Ishikawa (cell line): ENCODE measurements around the gene GRID2.

Source experiments
- CEBPB ChIP-seq: IDR thresholded peaks from 2 replicates; pipeline ENCODE4 v1.6.1; 2012
- CREB1 ChIP-seq: IDR thresholded peaks from 2 replicates; pipeline ENCODE4 v1.6.1; 2012; ENCODE audit warnings: low read depth
- EGR1 ChIP-seq: IDR thresholded peaks from 2 replicates; pipeline ENCODE4 v1.6.1; 2012
- EP300 ChIP-seq: IDR thresholded peaks from 2 replicates; pipeline ENCODE4 v1.6.1; 2012; ENCODE audit warnings: borderline replicate concordance
- FOXM1 ChIP-seq: IDR thresholded peaks from 2 replicates; pipeline ENCODE4 v1.6.1; 2012; ENCODE audit warnings: low read depth, borderline replicate concordance
- MAX ChIP-seq: IDR thresholded peaks from 2 replicates; pipeline ENCODE4 v1.6.1; 2012
- NFIC ChIP-seq: IDR thresholded peaks from 2 replicates; pipeline ENCODE4 v1.6.1; 2012
- RAD21 ChIP-seq: IDR thresholded peaks from 2 replicates; pipeline ENCODE4 v1.6.1; 2012; ENCODE audit warnings: low read depth
- REST ChIP-seq: IDR thresholded peaks from 2 replicates; pipeline ENCODE4 v1.6.1; 2012; ENCODE audit warnings: low read depth, mild to moderate bottlenecking
- TAF1 ChIP-seq: IDR thresholded peaks from 2 replicates; pipeline ENCODE4 v1.6.1; 2012; ENCODE audit warnings: low read depth, mild to moderate bottlenecking
- TCF12 ChIP-seq: IDR thresholded peaks from 2 replicates; pipeline ENCODE4 v1.6.1; 2012; ENCODE audit warnings: low read depth
- TEAD4 ChIP-seq: IDR thresholded peaks from 2 replicates; pipeline ENCODE4 v1.6.1; 2012
- USF1 ChIP-seq: IDR thresholded peaks from 2 replicates; pipeline ENCODE4 v1.6.1; 2012
- YY1 ChIP-seq: IDR thresholded peaks from 2 replicates; pipeline ENCODE4 v1.6.1; 2012; ENCODE audit warnings: low read depth
- ZBTB7A ChIP-seq: IDR thresholded peaks from 2 replicates; pipeline ENCODE4 v1.6.1; 2012; ENCODE audit warnings: low read depth

The GRID2 gene

GRCh38 chr4:93467484-93468155, 1163.9 kb downstream of the GRID2 start:
- TF ChIP-seq TAF1 (no peak), MAX (no peak), CREB1 (no peak), YY1 (no peak), ZBTB7A (no peak), EGR1 (no peak), NFIC (no peak)

- TF ChIP-seq RAD21 = no peak
- TF ChIP-seq TEAD4 = no peak
- TF ChIP-seq TCF12 = no peak
- TF ChIP-seq EP300 = no peak
- TF ChIP-seq REST = no peak
- no peak for TF ChIP-seq CREB1
- TF ChIP-seq ZBTB7A = no peak
- TF ChIP-seq NFIC = no peak
- no peak for TF ChIP-seq YY1
- TF ChIP-seq CEBPB = no peak
- no peak for TF ChIP-seq FOXM1
- TF ChIP-seq TAF1 = no peak
- no peak for TF ChIP-seq EGR1
- no peak for TF ChIP-seq USF1
Observed at GRCh38 chr4:93469560-93469959, 1165.8 kb downstream of the GRID2 start.

GRCh38 chr4:93475730-93476129, 1172.0 kb downstream of the GRID2 start:
- TF ChIP-seq NFIC = no peak
- no peak for TF ChIP-seq TCF12
- no peak for TF ChIP-seq CREB1
- TF ChIP-seq CEBPB = no peak

- no peak for TF ChIP-seq USF1
- no peak for TF ChIP-seq TCF12
- TF ChIP-seq ZBTB7A = no peak
- TF ChIP-seq TEAD4 = no peak
- no peak for TF ChIP-seq NFIC
- no peak for TF ChIP-seq CREB1
- TF ChIP-seq EP300 = no peak
- TF ChIP-seq REST = no peak
- no peak for TF ChIP-seq CEBPB
- no peak for TF ChIP-seq TAF1
- no peak for TF ChIP-seq YY1
- TF ChIP-seq FOXM1 = no peak
- TF ChIP-seq MAX = no peak
- no peak for TF ChIP-seq RAD21
Observed at GRCh38 chr4:93478805-93479204, 1175.0 kb downstream of the GRID2 start.

- TF ChIP-seq NFIC (no peak), FOXM1 (no peak), RAD21 (no peak), EGR1 (no peak), CEBPB (no peak), TAF1 (no peak), EP300 (no peak), CREB1 (no peak)
Observed at GRCh38 chr4:93480452-93480851, 1176.7 kb downstream of the GRID2 start.

GRCh38 chr4:93495346-93495745, 1191.6 kb downstream of the GRID2 start:
- TF ChIP-seq REST = no peak
- TF ChIP-seq USF1 = no peak
- TF ChIP-seq TEAD4 = no peak
- TF ChIP-seq EGR1 = no peak
- no peak for TF ChIP-seq CREB1
